Tibial nerve (tissue), 4 donors: ENCODE data around the gene LEMD2. TPM values are rescaled to one million over a fixed set of nuclear protein-coding genes. Genes with fewer than 3 reads are reported as not detected.

ENCODE experiments used
- DNase-seq, 2 donors: peaks; one replicate each; pipeline ENCODE4 v3.0.0-alpha.2; 2019; ENCODE audit warnings: low spot score in 2 of 2
- H3K27ac ChIP-seq, 4 donors: fragments of 200-600 bp; sonication (generic) in 3 of 4; one replicate each; pipeline ENCODE4 v1.5.1; 2017 to 2019; ENCODE audit warnings: mild to moderate bottlenecking in 1 of 4
- H3K27me3 ChIP-seq, 2 donors: fragments of 200-600 bp; sonication (generic) in 1 of 2; one replicate each; pipeline versions ENCODE4 v1.5.1 to v1.6.0; 2017 to 2019
- H3K36me3 ChIP-seq, 3 donors: fragments of 200-600 bp; sonication (generic); one replicate each; pipeline ENCODE4 v1.5.1; 2018 to 2019
- H3K4me1 ChIP-seq, 4 donors: fragments of 200-600 bp; sonication (generic) in 3 of 4; one replicate each; pipeline ENCODE4 v1.5.1; 2017 to 2019
- H3K4me3 ChIP-seq, 4 donors: fragments of 200-600 bp; sonication (generic) in 3 of 4; one replicate each; pipeline ENCODE4 v1.5.1; 2017 to 2019; ENCODE audit warnings: mild to moderate bottlenecking in 1 of 4, moderate library complexity in 1 of 4
- H3K9me3 ChIP-seq, 4 donors: fragments of 200-600 bp; sonication (generic) in 3 of 4; one replicate each; pipeline ENCODE4 v1.5.1; 2017 to 2019
- EP300 ChIP-seq, 2 donors: sonication (generic); formaldehyde crosslinking; IDR thresholded peaks; one replicate each; pipeline ENCODE4 v1.6.1; 2017; ENCODE audit warnings: antibody characterized with exemption in 2 of 2, mild to moderate bottlenecking in 1 of 2
- POLR2A ChIP-seq, 2 donors: fragments of 450-650 bp; IDR thresholded peaks; one replicate each; pipeline ENCODE4 v1.6.1; 2017; ENCODE audit warnings: antibody characterized with exemption in 2 of 2, mild to moderate bottlenecking in 2 of 2, moderate library complexity in 2 of 2
- WGBS, 2 donors: methylation state at CpG; one replicate each; pipeline ENCODE4 v1.1.5; 2018; 5-methylcytosine and 5-hydroxymethylcytosine counted together
- total RNA-seq, 4 donors: library from RNA; depleted of rRNA; stranded (reverse); fragments of >200 nt; gene quantifications; one replicate each; pipeline ENCODE4 v1.1.0, GENCODE V29; 2016
- TF ChIP-seq, protein P1 (sequence below), 5 experiments: fragments of 200-600 bp in 3 of 5; fragments of 450-650 bp in 2 of 5; sonication (generic) in 3 of 5; IDR thresholded peaks; one replicate each; pipeline ENCODE4 v1.5.1; 2016 to 2019; ENCODE audit warnings: antibody characterized with exemption in 5 of 5, mild to moderate bottlenecking in 3 of 5, moderate library complexity in 2 of 5

The LEMD2 gene
- total RNA-seq, 4 donors from 2014 or later = 55.7 to 97.8 (median 70.1) TPM

GRCh38 chr6:33742837-33743236 is 46.1 kb downstream of the LEMD2 start:
- Histone ChIP-seq H3K36me3 (no peaks in the 10 kb centered on the region), H3K27ac (no peak overlapping the region), H3K9me3 (no peaks in the 10 kb centered on the region), H3K4me1 (peaks cover 0 to 32% (median 3%) of the 10 kb centered on the region in 4 donors), H3K27me3 (no peaks in the 10 kb centered on the region), H3K4me3 (no peak overlapping the region)
- TF ChIP-seq, protein P1, sequence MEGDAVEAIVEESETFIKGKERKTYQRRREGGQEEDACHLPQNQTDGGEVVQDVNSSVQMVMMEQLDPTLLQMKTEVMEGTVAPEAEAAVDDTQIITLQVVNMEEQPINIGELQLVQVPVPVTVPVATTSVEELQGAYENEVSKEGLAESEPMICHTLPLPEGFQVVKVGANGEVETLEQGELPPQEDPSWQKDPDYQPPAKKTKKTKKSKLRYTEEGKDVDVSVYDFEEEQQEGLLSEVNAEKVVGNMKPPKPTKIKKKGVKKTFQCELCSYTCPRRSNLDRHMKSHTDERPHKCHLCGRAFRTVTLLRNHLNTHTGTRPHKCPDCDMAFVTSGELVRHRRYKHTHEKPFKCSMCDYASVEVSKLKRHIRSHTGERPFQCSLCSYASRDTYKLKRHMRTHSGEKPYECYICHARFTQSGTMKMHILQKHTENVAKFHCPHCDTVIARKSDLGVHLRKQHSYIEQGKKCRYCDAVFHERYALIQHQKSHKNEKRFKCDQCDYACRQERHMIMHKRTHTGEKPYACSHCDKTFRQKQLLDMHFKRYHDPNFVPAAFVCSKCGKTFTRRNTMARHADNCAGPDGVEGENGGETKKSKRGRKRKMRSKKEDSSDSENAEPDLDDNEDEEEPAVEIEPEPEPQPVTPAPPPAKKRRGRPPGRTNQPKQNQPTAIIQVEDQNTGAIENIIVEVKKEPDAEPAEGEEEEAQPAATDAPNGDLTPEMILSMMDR (IDR thresholded peaks at IDR 0.05) = no peak
- TF ChIP-seq POLR2A (IDR thresholded peaks at IDR 0.05) = no peak
- no peak for TF ChIP-seq EP300 (IDR thresholded peaks at IDR 0.05)
- no peak for DNase-seq
- WGBS, 2 donors = 56 to 62% methylated on average over 7 of the region's 7 CpGs

GRCh38 chr6:33742092-33742491 is 46.8 kb downstream of the LEMD2 start:
- Histone ChIP-seq H3K4me3 (no peak overlapping the region), H3K27me3 (no peaks in the 10 kb centered on the region), H3K27ac (no peak overlapping the region), H3K36me3 (no peaks in the 10 kb centered on the region), H3K9me3 (no peaks in the 10 kb centered on the region), H3K4me1 (peaks cover 0 to 30% (median 3%) of the 10 kb centered on the region in 4 donors)
- no peak for DNase-seq
- TF ChIP-seq, protein P1 (IDR thresholded peaks at IDR 0.05) = no peak
- no peak for TF ChIP-seq POLR2A (IDR thresholded peaks at IDR 0.05)
- no peak for TF ChIP-seq EP300 (IDR thresholded peaks at IDR 0.05)
- WGBS, 2 donors = 50 to 63% methylated on average over 4 to 6 of the region's 9 CpGs

GRCh38 chr6:33740794-33741193 is 48.1 kb downstream of the LEMD2 start:
- Histone ChIP-seq H3K27ac (no peak overlapping the region), H3K36me3 (no peaks in the 10 kb centered on the region), H3K4me3 (no peak overlapping the region), H3K4me1 (peaks cover 0 to 17% (median 3%) of the 10 kb centered on the region in 4 donors), H3K9me3 (no peaks in the 10 kb centered on the region), H3K27me3 (no peaks in the 10 kb centered on the region)
- WGBS, 2 donors = 84 to 86% methylated on average over 5 of the region's 5 CpGs
- no peak for DNase-seq
- TF ChIP-seq POLR2A (IDR thresholded peaks at IDR 0.05) (no peak), EP300 (IDR thresholded peaks at IDR 0.05) (no peak)
- TF ChIP-seq, protein P1 (IDR thresholded peaks at IDR 0.05) = no peak

- 72 to 83% methylated on average over 6 of the region's 6 CpGs for whole genome bisulfite sequencing, 2 donors
These were observed 48.7 kb downstream of the LEMD2 start for GRCh38 chr6:33740204-33740608.

GRCh38 chr6:33739571-33739970 is 49.4 kb downstream of the LEMD2 start:
- Histone ChIP-seq H3K4me3 (no peak overlapping the region), H3K27me3 (no peaks in the 10 kb centered on the region), H3K4me1 (peaks cover 0 to 7% (median under 1%) of the 10 kb centered on the region in 4 donors), H3K27ac (no peak overlapping the region), H3K36me3 (no peaks in the 10 kb centered on the region), H3K9me3 (no peaks in the 10 kb centered on the region)
- DNase-seq = no peak
- 66 to 73% methylated on average over 5 of the region's 5 CpGs for WGBS, 2 donors
- TF ChIP-seq, protein P1 (IDR thresholded peaks at IDR 0.05) = no peak
- no peak for TF ChIP-seq POLR2A (IDR thresholded peaks at IDR 0.05)
- no peak for TF ChIP-seq EP300 (IDR thresholded peaks at IDR 0.05)

More at GRCh38 chr6:33740204-33740608, 48.7 kb downstream of the LEMD2 start:
- TF ChIP-seq POLR2A (IDR thresholded peaks at IDR 0.05) (no peak), EP300 (IDR thresholded peaks at IDR 0.05) (no peak)
- TF ChIP-seq, protein P1 (IDR thresholded peaks at IDR 0.05) = no peak
- Histone ChIP-seq H3K4me3 (no peak overlapping the region), H3K36me3 (no peaks in the 10 kb centered on the region), H3K4me1 (peaks cover 0 to 13% (median 3%) of the 10 kb centered on the region in 4 donors), H3K9me3 (no peaks in the 10 kb centered on the region), H3K27ac (no peak overlapping the region), H3K27me3 (no peaks in the 10 kb centered on the region)
- DNase-seq = no peak
